ENCODE results near the gene HCAR3.
"Not testable (repeated sequence)": the region's sequence is repeated elsewhere in the genome, so short reads cannot be mapped to it uniquely, and the experiment has no call there.

The HCAR3 gene

DNA sequence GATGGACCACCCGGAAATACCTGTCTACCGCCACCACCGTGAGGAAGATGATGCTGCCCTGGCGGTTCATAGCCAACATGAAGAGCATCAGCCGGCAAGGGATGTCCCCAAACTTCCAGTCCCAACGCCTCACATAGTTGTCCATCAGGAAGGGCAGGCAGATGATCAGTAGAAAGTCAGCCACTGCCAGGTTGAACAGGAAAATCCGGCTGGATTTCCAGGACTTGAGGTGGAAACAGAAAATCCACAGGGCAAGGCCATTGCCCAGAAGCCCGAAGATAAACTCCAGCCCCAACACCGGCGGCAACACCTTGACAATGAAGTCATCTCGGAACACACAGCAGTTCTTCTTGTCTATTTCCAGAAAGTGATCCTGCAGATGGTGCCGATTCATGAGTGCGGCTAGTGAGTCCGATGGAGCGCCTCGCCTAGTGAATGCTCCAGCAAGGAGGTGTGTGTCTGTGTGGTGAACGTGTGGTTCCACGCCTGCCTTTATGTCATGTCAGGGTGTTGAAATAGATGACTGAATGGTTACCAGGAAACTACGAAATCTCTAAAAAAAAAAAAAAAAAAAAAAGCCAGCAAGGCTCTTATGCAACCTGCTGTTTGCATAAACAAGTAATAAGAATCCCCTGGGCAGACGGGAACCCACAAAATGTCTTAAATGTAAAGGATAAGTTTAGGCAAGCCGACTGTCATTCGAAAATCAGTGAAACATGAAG is 13.6 kb downstream of the HCAR3 start, which contains the start of gene HCAR2:
TSS of gene HCAR2 (minus strand) at position 468 of the 722 bp plus-strand sequence. CDS start at position 394, 74 bp downstream.
- not testable (repeated sequence) for H3K36me3 ChIP-seq (ENCODE audit: control insufficient read depth, insufficient read depth, low read length); DNase-seq (ENCODE audit: extremely low read depth, insufficient read length); H3K4me3 ChIP-seq (replicated peaks; ENCODE audit: low read depth, low read length)

DNA sequence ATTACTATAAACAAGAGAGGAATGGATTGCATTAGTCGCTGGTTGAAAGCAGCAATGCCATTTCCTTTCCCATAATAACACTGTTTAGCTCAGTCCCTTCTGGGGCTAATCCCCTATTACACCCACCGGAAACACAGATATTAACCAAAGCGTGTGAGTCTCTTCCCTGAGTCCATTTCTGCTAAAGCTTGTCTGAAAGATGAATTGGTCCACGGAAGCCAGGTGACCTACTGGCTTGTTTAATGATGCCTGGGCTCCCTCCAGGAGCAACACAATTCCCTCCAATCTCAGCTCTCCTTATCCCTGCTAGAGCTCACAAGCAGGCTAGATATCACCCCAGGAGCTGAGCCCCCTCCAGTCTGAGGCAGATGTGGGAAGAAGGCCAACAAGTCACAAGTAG is 15.1 kb downstream of the HCAR3 start:
- not testable (repeated sequence) for DNase-seq (ENCODE audit: extremely low read depth, insufficient read length); H3K4me3 ChIP-seq (replicated peaks; ENCODE audit: low read depth, low read length); H3K36me3 ChIP-seq (ENCODE audit: control insufficient read depth, insufficient read depth, low read length); H3K27me3 ChIP-seq (replicated peaks; ENCODE audit: control insufficient read depth, insufficient read depth, low read length)

More for the DNA sequence above, 13.6 kb downstream of the HCAR3 start, which contains the start of gene HCAR2:
- H3K27me3 ChIP-seq (replicated peaks; ENCODE audit: control insufficient read depth, insufficient read depth, low read length), result not testable (repeated sequence)

- not testable (repeated sequence) for H3K27me3 ChIP-seq (replicated peaks; ENCODE audit: control insufficient read depth, insufficient read depth, low read length); H3K36me3 ChIP-seq (ENCODE audit: control insufficient read depth, insufficient read depth, low read length); DNase-seq (ENCODE audit: extremely low read depth, insufficient read length); H3K4me3 ChIP-seq (replicated peaks; ENCODE audit: low read depth, low read length)
Measured at GRCh38 chr12:122700038-122700710, 16.4 kb downstream of the HCAR3 start.

DNA sequence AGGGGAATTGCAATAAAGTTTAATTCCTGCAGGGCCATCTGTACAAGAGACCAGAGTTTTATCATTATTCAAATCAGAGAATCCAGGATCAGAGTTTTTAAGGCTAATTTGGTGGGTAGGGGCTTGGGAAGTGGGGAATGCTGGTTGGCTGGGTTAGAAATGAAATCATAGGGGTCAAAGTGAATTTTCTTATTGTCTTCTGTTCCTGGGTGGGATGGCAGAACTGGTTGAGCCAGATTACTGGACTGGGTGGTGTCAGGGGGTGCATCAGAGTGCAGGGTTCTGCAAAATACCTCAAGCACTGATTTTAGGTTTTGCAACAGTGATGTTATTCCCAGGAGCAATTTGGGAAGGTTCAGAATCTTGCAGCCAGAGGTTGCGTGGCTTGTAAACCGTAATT is 19.7 kb downstream of the HCAR3 start:
- not testable (repeated sequence) for DNase-seq (ENCODE audit: extremely low read depth, insufficient read length); H3K27me3 ChIP-seq (replicated peaks; ENCODE audit: control insufficient read depth, insufficient read depth, low read length); H3K36me3 ChIP-seq (ENCODE audit: control insufficient read depth, insufficient read depth, low read length); H3K4me3 ChIP-seq (replicated peaks; ENCODE audit: low read depth, low read length)

- Histone ChIP-seq H3K36me3 (ENCODE audit: control insufficient read depth, insufficient read depth, low read length) (no peaks in the 10 kb centered on the region), H3K4me3 (replicated peaks; ENCODE audit: low read depth, low read length) (no peak overlapping the region)
- no peak for TF ChIP-seq CTCF (IDR thresholded peaks at IDR 0.05; ENCODE audit: insufficient read depth, low read length, poor library complexity, severe bottlenecking)
Measured at GRCh38 chr12:122691566-122691965, 25.0 kb downstream of the HCAR3 start.

DNA sequence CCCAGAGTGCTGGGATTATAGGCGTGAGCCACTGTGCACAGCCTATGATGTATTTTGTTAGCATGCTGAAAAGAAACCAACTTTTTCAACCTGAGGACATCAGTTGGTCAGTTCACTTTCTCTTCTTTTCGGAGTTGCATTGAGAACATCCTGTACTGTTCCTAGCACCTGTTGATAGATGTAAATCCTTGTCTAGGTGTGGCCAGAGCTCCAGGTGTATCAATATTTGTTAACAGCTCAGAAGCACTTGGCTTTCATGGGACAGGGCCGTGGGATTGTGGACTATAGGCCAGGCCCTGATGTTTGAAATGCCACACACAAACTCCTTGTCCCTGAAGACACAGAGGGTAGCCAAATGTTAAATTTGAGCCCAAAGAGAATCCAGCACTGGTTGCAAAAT is 28.3 kb downstream of the HCAR3 start:
- no peaks in the 10 kb centered on the region for H3K27me3 ChIP-seq (replicated peaks; ENCODE audit: control insufficient read depth, insufficient read depth, low read length)
- no peaks in the 10 kb centered on the region for H3K36me3 ChIP-seq (ENCODE audit: control insufficient read depth, insufficient read depth, low read length)
- TF ChIP-seq CTCF (IDR thresholded peaks at IDR 0.05; ENCODE audit: insufficient read depth, low read length, poor library complexity, severe bottlenecking), result no peak
- H3K4me3 ChIP-seq (replicated peaks; ENCODE audit: low read depth, low read length), result no peak overlapping the region
- no peak for DNase-seq (ENCODE audit: extremely low read depth, insufficient read length)

More at GRCh38 chr12:122691566-122691965, 25.0 kb downstream of the HCAR3 start:
- H3K27me3 ChIP-seq (replicated peaks; ENCODE audit: control insufficient read depth, insufficient read depth, low read length), result no peaks in the 10 kb centered on the region
- no peak for DNase-seq (ENCODE audit: extremely low read depth, insufficient read length)

- Histone ChIP-seq H3K36me3 (ENCODE audit: control insufficient read depth, insufficient read depth, low read length) (no peaks in the 10 kb centered on the region), H3K4me3 (replicated peaks; ENCODE audit: low read depth, low read length) (no peak overlapping the region), H3K27me3 (replicated peaks; ENCODE audit: control insufficient read depth, insufficient read depth, low read length) (no peaks in the 10 kb centered on the region)
- TF ChIP-seq CTCF (IDR thresholded peaks at IDR 0.05; ENCODE audit: insufficient read depth, low read length, poor library complexity, severe bottlenecking), result no peak
- DNase-seq (ENCODE audit: extremely low read depth, insufficient read length), result no peak
Measured at GRCh38 chr12:122687086-122687485, 29.5 kb downstream of the HCAR3 start.
